SU-DHL-6 (cell line): ENCODE data around the gene ZNF740.

Source experiments
- H2AFZ ChIP-seq: fragments of 200-600 bp; sonication (generic); 2 replicates; pipeline ENCODE4 v1.6.1; 2014; ENCODE audit warnings: low read depth, mild to moderate bottlenecking, moderate library complexity, mixed read lengths, antibody characterized with exemption, low read length; ENCODE audit not compliant: severe bottlenecking
- H3F3A ChIP-seq: fragments of 200-600 bp; shearing (Covaris generic); 2 replicates; pipeline ENCODE4 v1.6.0; 2016; ENCODE audit warnings: antibody characterized with exemption, mild to moderate bottlenecking; ENCODE audit not compliant: insufficient read depth
- H3K27ac ChIP-seq: fragments of 200-600 bp; sonication (generic); 2 replicates; pipeline ENCODE4 v1.5.1; 2016; ENCODE audit warnings: low read depth, mild to moderate bottlenecking, low read length, moderate library complexity, mixed read lengths
- H3K27me3 ChIP-seq: fragments of 200-600 bp; sonication (generic), shearing (Covaris generic); 2 replicates; pipeline ENCODE4 v1.6.0; 2014; ENCODE audit warnings: mild to moderate bottlenecking, low read length
- H3K36me3 ChIP-seq: fragments of 200-600 bp; sonication (generic); 2 replicates; pipeline ENCODE4 v1.6.1; 2014; ENCODE audit warnings: mild to moderate bottlenecking, low read length, mixed read lengths
- H3K4me2 ChIP-seq: fragments of 300-600, 200-600 bp; shearing (Covaris generic), sonication (generic); 2 replicates; pipeline ENCODE4 v1.6.0; 2014; ENCODE audit warnings: low read length, low read depth, mild to moderate bottlenecking; ENCODE audit not compliant: poor library complexity, severe bottlenecking
- H3K4me3 ChIP-seq: fragments of 200-600 bp; sonication (generic); 2 replicates; pipeline ENCODE4 v1.5.1; 2014; ENCODE audit warnings: antibody characterized with exemption, low read length, mild to moderate bottlenecking, mixed read lengths; ENCODE audit not compliant: insufficient read depth, poor library complexity, severe bottlenecking
- H3K79me2 ChIP-seq: fragments of 200-600 bp; sonication (generic); 2 replicates; pipeline ENCODE4 v1.6.1; 2014; ENCODE audit warnings: mild to moderate bottlenecking, low read length, moderate library complexity; ENCODE audit not compliant: insufficient read depth
- H3K9ac ChIP-seq: fragments of 200-600 bp; sonication (generic); 2 replicates; pipeline ENCODE4 v1.7.0; 2014; ENCODE audit warnings: mild to moderate bottlenecking, low read length
- H3K9me2 ChIP-seq: fragments of 200-600 bp; sonication (generic); replicated peaks from 2 replicates; pipeline ENCODE4 v1.6.1; 2014; ENCODE audit warnings: low read length; ENCODE audit not compliant: insufficient read depth
- H3K9me3 ChIP-seq: fragments of 200-600 bp; sonication (generic); 2 replicates; pipeline ENCODE4 v1.6.1; 2014; ENCODE audit warnings: low read length, mixed read lengths; ENCODE audit not compliant: insufficient read depth
- H4K20me1 ChIP-seq: fragments of 200-600 bp; sonication (generic); 2 replicates; pipeline ENCODE4 v1.6.1; 2014; ENCODE audit warnings: low read depth, mild to moderate bottlenecking, antibody characterized with exemption, low read length, moderate library complexity, mixed read lengths
- EZH2phosphoT487 ChIP-seq: fragments of 200-600 bp; sonication (generic), shearing (Covaris generic); conservative IDR thresholded peaks from 2 replicates; pipeline ENCODE4 v1.6.1; 2018; ENCODE audit warnings: mild to moderate bottlenecking, antibody characterized with exemption, low read length, moderate library complexity, mixed read lengths
- TF ChIP-seq, protein P1 (sequence below): fragments of 200-600 bp; sonication (generic); IDR thresholded peaks from one replicate; pipeline ENCODE4 v1.5.1; 2017; ENCODE audit warnings: antibody characterized with exemption, mild to moderate bottlenecking, low read length, moderate library complexity; ENCODE audit not compliant: insufficient read depth, poor library complexity, severe bottlenecking

The ZNF740 gene

DNA sequence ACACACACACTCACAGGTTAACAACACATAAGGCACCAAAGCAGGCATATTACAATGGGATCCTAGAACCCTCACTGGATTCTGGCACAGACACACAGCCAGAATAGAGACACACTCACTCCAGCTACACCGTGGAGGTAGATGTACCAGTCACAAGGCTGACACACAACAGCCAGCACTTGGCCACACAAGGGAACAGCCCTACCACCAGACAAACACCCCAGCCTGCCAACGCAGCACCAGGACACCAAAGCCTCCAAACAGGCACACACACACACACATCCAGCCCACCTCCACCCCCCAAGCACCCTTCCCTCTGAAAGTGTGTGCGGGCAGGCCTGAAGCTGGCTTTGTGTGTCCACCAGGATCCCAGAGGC is 37.4 kb downstream of the ZNF740 start:
- Histone ChIP-seq H3K9me2 (no peaks in the 10 kb centered on the region), H3F3A (peaks cover 11% of the 10 kb centered on the region), H3K27me3 (no peaks in the 10 kb centered on the region), H4K20me1 (no peaks in the 10 kb centered on the region), H3K4me3 (no peak overlapping the region), H3K27ac (no peak overlapping the region), H3K9me3 (no peaks in the 10 kb centered on the region), H2AFZ (no peak overlapping the region), H3K79me2 (no peaks in the 10 kb centered on the region), H3K36me3 (no peaks in the 10 kb centered on the region), H3K4me2 (no peak overlapping the region), H3K9ac (no peak overlapping the region)
- TF ChIP-seq, protein P1, sequence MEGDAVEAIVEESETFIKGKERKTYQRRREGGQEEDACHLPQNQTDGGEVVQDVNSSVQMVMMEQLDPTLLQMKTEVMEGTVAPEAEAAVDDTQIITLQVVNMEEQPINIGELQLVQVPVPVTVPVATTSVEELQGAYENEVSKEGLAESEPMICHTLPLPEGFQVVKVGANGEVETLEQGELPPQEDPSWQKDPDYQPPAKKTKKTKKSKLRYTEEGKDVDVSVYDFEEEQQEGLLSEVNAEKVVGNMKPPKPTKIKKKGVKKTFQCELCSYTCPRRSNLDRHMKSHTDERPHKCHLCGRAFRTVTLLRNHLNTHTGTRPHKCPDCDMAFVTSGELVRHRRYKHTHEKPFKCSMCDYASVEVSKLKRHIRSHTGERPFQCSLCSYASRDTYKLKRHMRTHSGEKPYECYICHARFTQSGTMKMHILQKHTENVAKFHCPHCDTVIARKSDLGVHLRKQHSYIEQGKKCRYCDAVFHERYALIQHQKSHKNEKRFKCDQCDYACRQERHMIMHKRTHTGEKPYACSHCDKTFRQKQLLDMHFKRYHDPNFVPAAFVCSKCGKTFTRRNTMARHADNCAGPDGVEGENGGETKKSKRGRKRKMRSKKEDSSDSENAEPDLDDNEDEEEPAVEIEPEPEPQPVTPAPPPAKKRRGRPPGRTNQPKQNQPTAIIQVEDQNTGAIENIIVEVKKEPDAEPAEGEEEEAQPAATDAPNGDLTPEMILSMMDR, result no peak
- TF ChIP-seq EZH2phosphoT487, result no peak

DNA sequence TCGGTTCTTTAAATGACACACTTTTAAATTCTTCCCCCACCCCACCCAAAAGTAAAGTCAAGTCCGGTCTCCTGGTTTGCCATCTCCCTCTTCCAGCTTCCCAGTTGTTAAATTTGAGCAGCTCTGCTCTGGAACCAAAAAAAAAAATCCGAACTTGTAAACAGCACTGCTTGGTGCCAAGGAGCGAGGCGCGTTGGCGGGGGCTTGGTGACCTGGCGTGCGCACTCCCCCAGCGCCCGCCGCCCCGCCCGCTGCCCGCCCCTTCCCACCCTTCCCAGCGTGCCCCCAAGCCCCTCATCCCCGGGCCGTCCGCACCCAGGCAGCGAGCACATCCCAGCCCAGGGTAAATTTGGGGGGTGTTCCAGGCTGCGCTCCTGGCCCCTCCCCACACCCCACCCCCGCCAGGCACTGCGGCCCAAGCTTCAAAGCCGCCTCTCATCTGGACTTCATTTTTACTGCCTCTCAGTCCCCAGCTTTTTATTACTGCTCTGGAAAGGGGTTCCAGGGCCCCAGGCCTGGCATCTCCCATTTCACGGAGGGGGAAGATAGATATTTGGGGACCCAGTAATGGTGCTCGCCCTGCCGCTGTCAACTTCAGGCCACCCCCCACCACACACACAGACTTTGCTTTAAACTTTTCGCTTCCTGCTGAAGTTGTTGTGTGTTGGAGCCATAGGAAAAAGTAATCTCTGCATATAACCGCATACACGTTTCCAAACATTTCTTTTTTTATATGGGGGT is 38.2 kb downstream of the ZNF740 start:
- Histone ChIP-seq H3K27ac (no peak overlapping the region), H3K36me3 (no peaks in the 10 kb centered on the region), H3K4me3 (no peak overlapping the region), H3K9me2 (no peaks in the 10 kb centered on the region), H4K20me1 (no peaks in the 10 kb centered on the region), H3K9ac (no peak overlapping the region), H3K79me2 (no peaks in the 10 kb centered on the region), H3K27me3 (no peaks in the 10 kb centered on the region), H2AFZ (no peak overlapping the region), H3K9me3 (no peaks in the 10 kb centered on the region), H3K4me2 (no peak overlapping the region), H3F3A (peaks cover 11% of the 10 kb centered on the region)
- no peak for TF ChIP-seq EZH2phosphoT487
- TF ChIP-seq, protein P1, result no peak

DNA sequence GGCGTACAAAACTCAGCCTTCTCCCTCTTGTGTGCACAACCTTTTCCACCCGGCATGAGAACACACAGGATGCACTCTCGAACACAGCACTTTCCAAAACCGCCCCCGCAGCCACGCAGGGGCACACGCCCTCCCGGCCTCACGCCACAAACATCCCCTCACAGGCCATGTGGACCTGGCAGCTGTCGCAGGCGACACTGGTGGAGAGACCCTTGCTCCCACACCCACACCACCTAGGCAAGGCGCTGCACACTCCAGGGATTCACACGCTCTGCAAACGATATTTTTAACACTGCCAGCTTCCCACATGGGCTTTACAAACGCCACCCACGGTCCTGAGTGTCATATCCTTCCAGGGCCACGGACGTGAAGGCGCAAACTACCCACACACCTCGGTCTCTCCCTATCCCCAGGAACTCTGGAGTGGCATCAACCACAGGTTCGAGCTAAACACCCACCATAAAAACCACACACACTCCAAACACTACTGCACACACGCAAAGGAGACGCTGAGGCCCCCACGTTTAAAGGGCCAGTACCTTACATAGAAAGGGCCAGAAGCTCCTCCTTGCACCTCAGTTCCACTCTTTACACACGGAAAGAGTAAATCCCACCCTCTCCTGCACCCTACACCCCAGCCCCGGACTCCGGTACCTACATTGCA is 38.9 kb downstream of the ZNF740 start:
- Histone ChIP-seq H3K9me3 (no peaks in the 10 kb centered on the region), H3K4me2 (peak overlapping the region; percentile 92), H3K9me2 (no peaks in the 10 kb centered on the region), H2AFZ (no peak overlapping the region), H3F3A (peaks cover 11% of the 10 kb centered on the region), H3K9ac (no peak overlapping the region), H3K27ac (no peak overlapping the region), H4K20me1 (no peaks in the 10 kb centered on the region), H3K36me3 (no peaks in the 10 kb centered on the region), H3K79me2 (no peaks in the 10 kb centered on the region), H3K27me3 (no peaks in the 10 kb centered on the region), H3K4me3 (peak overlapping the region; percentile 54)
- TF ChIP-seq, protein P1, result no peak
- no peak for TF ChIP-seq EZH2phosphoT487
